K562 (cell line): ENCODE results near the gene BCL2L13. TPM values are rescaled to one million over a fixed set of nuclear protein-coding genes. Genes with fewer than 3 reads are reported as not detected.

ENCODE experiments used
- ATAC-seq: fragments of 200-7000 bp; cut with Tn5 transposase; 3 replicates; pipeline ENCODE4 v1.9.1; 2020; ENCODE audit warnings: moderate library complexity
- BruUV-seq: library from RNA; stranded (reverse); fragments of 400-500 nt; replicated peaks from 2 replicates; lab custom pipeline; 2021; lab: Mats Ljungman, UMichigan
- CTCF ChIA-PET: fragments of 300-600 bp; formaldehyde crosslinking; extraction: SDS; loops from one replicate; lab custom pipeline; 2021; ENCODE audit warnings: low intra/inter-chr PET ratio; lab: Yijun Ruan, JAX
- POLR2A ChIA-PET: fragments of 300-600, 350-650 bp; sonication (Branson Sonifier 250); formaldehyde crosslinking; extraction: SDS; loops from one replicate; lab custom pipeline; 2021; ENCODE audit warnings: antibody characterized with exemption, inconsistent platforms; lab: Yijun Ruan, JAX
- DNase-seq, 4 experiments: peaks; one replicate each; pipeline versions ENCODE4 v3.0.0 to v3.0.0-alpha.2; 2011 to 2018; ENCODE audit warnings: low spot score in 3 of 4, mixed read lengths in 3 of 4; ENCODE audit errors: extremely low read depth in 1 of 4
- FAIRE-seq: peaks from 2 replicates; lab custom pipeline; 2011; peaks lifted over from hg19 to GRCh38; lab: Jason Lieb, UNC
- H2AFZ ChIP-seq: 2 replicates; pipeline ENCODE4 v1.6.0; 2011; ENCODE audit warnings: low read depth, low read length, control low read depth, inconsistent platforms
- H3K27ac ChIP-seq: fragments of 200-600 bp; 3 replicates; pipeline ENCODE4 v1.8.0; 2011; ENCODE audit warnings: low read depth, mild to moderate bottlenecking, control low read depth, inconsistent platforms, low read length, moderate library complexity, mixed read lengths; ENCODE audit errors: extremely low read depth
- H3K27me3 ChIP-seq, 2 experiments: fragments of 300-600 bp in 1 of 2; 2 replicates in 1 of 2; 3 replicates in 1 of 2; pipeline versions ENCODE4 v1.6.0 to v1.8.0; 2011; ENCODE audit warnings: inconsistent platforms in 2 of 2, low read length in 2 of 2, mild to moderate bottlenecking in 1 of 2, mixed read lengths in 1 of 2, moderate library complexity in 1 of 2; ENCODE audit not compliant: control insufficient read depth in 2 of 2, insufficient read depth in 2 of 2
- H3K36me3 ChIP-seq: fragments of 300-600 bp; 3 replicates; pipeline ENCODE4 v1.8.0; 2011; ENCODE audit warnings: mild to moderate bottlenecking, low read length, inconsistent platforms; ENCODE audit not compliant: control insufficient read depth, insufficient read depth
- H3K4me1 ChIP-seq, 2 experiments: fragments of 200-600 bp in 1 of 2; replicated peaks in 1 of 2; 2 replicates in 1 of 2; 3 replicates in 1 of 2; pipeline versions ENCODE4 v1.5.1 to v1.8.0; 2011; ENCODE audit warnings: inconsistent platforms in 2 of 2, low read length in 2 of 2, mild to moderate bottlenecking in 1 of 2, mixed read lengths in 1 of 2, moderate library complexity in 1 of 2; ENCODE audit not compliant: control insufficient read depth in 2 of 2, insufficient read depth in 2 of 2
- H3K4me2 ChIP-seq: 2 replicates; pipeline ENCODE4 v1.6.1; 2011; ENCODE audit warnings: low read length, control low read depth, inconsistent platforms, mixed read lengths; ENCODE audit not compliant: insufficient read depth
- H3K4me3 ChIP-seq: fragments of 200-600 bp; sonication (generic), shearing (Covaris generic); 2 replicates; pipeline ENCODE4 v1.5.1; 2016; ENCODE audit warnings: control low read depth, inconsistent platforms
- H3K79me2 ChIP-seq: fragments of 200-600 bp; 3 replicates; pipeline ENCODE4 v1.8.0; 2011; ENCODE audit warnings: low read length, inconsistent platforms; ENCODE audit not compliant: control insufficient read depth, insufficient read depth
- H3K9ac ChIP-seq, 2 experiments: 2 replicates each; pipeline versions ENCODE4 v1.6.0 to v1.6.1; 2011; ENCODE audit warnings: low read depth in 2 of 2, low read length in 2 of 2, control low read depth in 1 of 2, inconsistent platforms in 1 of 2, mild to moderate bottlenecking in 1 of 2, mixed read lengths in 1 of 2; ENCODE audit not compliant: insufficient read depth in 1 of 2
- H3K9me1 ChIP-seq: one replicate; pipeline ENCODE4 v1.6.0; 2011; ENCODE audit warnings: inconsistent platforms, mild to moderate bottlenecking, low read length, moderate library complexity; ENCODE audit not compliant: control insufficient read depth, insufficient read depth
- H3K9me3 ChIP-seq: replicated peaks from 2 replicates; pipeline ENCODE4 v1.5.1; 2011; ENCODE audit warnings: low read depth, low read length, inconsistent platforms; ENCODE audit not compliant: control insufficient read depth, insufficient read depth
- H4K20me1 ChIP-seq: replicated peaks from 2 replicates; pipeline ENCODE4 v1.6.1; 2011; ENCODE audit warnings: low read length, inconsistent platforms, mixed read lengths; ENCODE audit not compliant: control insufficient read depth, insufficient read depth
- ADNP ChIP-seq: fragments of 200-800 bp; sonication (Bioruptor generic); IDR thresholded peaks from 2 replicates; pipeline ENCODE4 v1.6.1; 2016; ENCODE audit warnings: missing genetic modification characterization, missing compliant biosample characterization
- DMBX1 ChIP-seq: fragments of 250-450 bp; sonication (Bioruptor Pico); IDR thresholded peaks from 2 replicates; pipeline ENCODE4 v1.8.0; 2022; ENCODE audit warnings: inconsistent platforms, mild to moderate bottlenecking, moderate library complexity, borderline replicate concordance
- HES1 ChIP-seq: fragments of 450-650 bp; IDR thresholded peaks from 2 replicates; pipeline ENCODE4 v1.6.1; 2016; ENCODE audit warnings: low read depth, mild to moderate bottlenecking, moderate library complexity
- ILK ChIP-seq: fragments of 450-650 bp; IDR thresholded peaks from 2 replicates; pipeline ENCODE4 v1.6.1; 2016; ENCODE audit warnings: missing genetic modification characterization, low read depth, mild to moderate bottlenecking, missing compliant biosample characterization, moderate library complexity, borderline replicate concordance
- JUND ChIP-seq, 2 experiments: IDR thresholded peaks; 2 replicates in 1 of 2; 3 replicates in 1 of 2; pipeline ENCODE4 v1.6.1; 2011; ENCODE audit warnings: borderline replicate concordance in 2 of 2, low read depth in 2 of 2, low read length in 2 of 2, improper control_type of control experiment in 1 of 2, missing biosample characterization in 1 of 2, missing genetic modification characterization in 1 of 2, missing genetic modification reagents in 1 of 2
- LEF1 ChIP-seq: fragments of 450-650 bp; IDR thresholded peaks from 2 replicates; pipeline ENCODE4 v1.6.1; 2016; ENCODE audit warnings: mild to moderate bottlenecking
- SMAD4 ChIP-seq: fragments of 250-450 bp; sonication (Bioruptor Pico); conservative IDR thresholded peaks from 2 replicates; pipeline ENCODE4 v1.8.0; 2021; ENCODE audit warnings: inconsistent platforms, mild to moderate bottlenecking, moderate library complexity
- TAF9B ChIP-seq: fragments of 450-650 bp; IDR thresholded peaks from 2 replicates; pipeline ENCODE4 v1.6.1; 2018; ENCODE audit warnings: mild to moderate bottlenecking; ENCODE audit not compliant: partially characterized antibody
- TEAD1 ChIP-seq, 2 experiments: fragments of 450-650 bp in 1 of 2; sonication (generic) in 1 of 2; formaldehyde crosslinking; IDR thresholded peaks; 2 replicates each; pipeline versions ENCODE4 v1.4.0 to v1.8.0; 2020 to 2022; ENCODE audit warnings: mild to moderate bottlenecking in 2 of 2, missing genetic modification reagents in 1 of 2
- ZBTB12 ChIP-seq: fragments of 250-450 bp; sonication (Bioruptor Pico); IDR thresholded peaks from 2 replicates; pipeline ENCODE4 v1.4.0; 2020
- ZBTB26 ChIP-seq: fragments of 450-650 bp; formaldehyde crosslinking; IDR thresholded peaks from 2 replicates; pipeline ENCODE4 v1.4.0; 2022; ENCODE audit warnings: missing genetic modification characterization
- ZFP91 ChIP-seq: sonication (generic); formaldehyde crosslinking; IDR thresholded peaks from 2 replicates; pipeline ENCODE4 v1.8.0; 2022; ENCODE audit warnings: mild to moderate bottlenecking, missing genetic modification reagents
- ZNF277 ChIP-seq: fragments of 250-450 bp; sonication (Bioruptor Pico); IDR thresholded peaks from 2 replicates; pipeline ENCODE4 v1.8.0; 2022; ENCODE audit warnings: inconsistent platforms, mild to moderate bottlenecking, moderate library complexity, borderline replicate concordance
- ZNF316 ChIP-seq: fragments of 450-650 bp; IDR thresholded peaks from 2 replicates; pipeline ENCODE4 v1.6.1; 2016
- ZNF384 ChIP-seq: IDR thresholded peaks from 2 replicates; pipeline ENCODE4 v1.6.1; 2012; ENCODE audit warnings: low read depth, low read length, improper control_type of control experiment
- ZNF695 ChIP-seq: fragments of 450-650 bp; formaldehyde crosslinking; IDR thresholded peaks from 2 replicates; pipeline ENCODE4 v1.4.0; 2020; ENCODE audit warnings: mild to moderate bottlenecking, moderate library complexity
- WGBS: fragments of 100-300 bp; shearing (Covaris generic); methylation state at CpG from one replicate; pipeline ENCODE4 v1.1.6; 2016; ENCODE audit warnings: low coverage, mixed read lengths; ENCODE audit not compliant: insufficient coverage; ENCODE audit errors: missing lambda C conversion rate; 5-methylcytosine and 5-hydroxymethylcytosine counted together
- in situ Hi-C: fragments of 300-500 bp; cut with MboI; formaldehyde crosslinking; loops from 4 replicates; pipeline ENCODE4 v1.15.0; 2018; ENCODE audit warnings: inconsistent platforms, mixed read lengths
- intact Hi-C: fragments of 100-400 bp; cut with micrococcal nuclease; formaldehyde crosslinking; loops from 2 replicates; pipeline ENCODE4 v1.14.2; 2022
- polyA plus RNA-seq, 8 experiments: library from polyadenylated mRNA; depleted of rRNA in 4 of 8; stranded (reverse) in 5 of 8; unstranded in 3 of 8; fragments of >200 nt; fragmentation: Nextera tagmentation in 2 of 8; fragmentation: Illumina TruSeq in 1 of 8; extraction: Ambion mirVana in 2 of 8; extraction: Trizol in 1 of 8; gene quantifications; 2 replicates each; pipeline versions ENCODE4 v1.2.1 to v1.2.3, GENCODE V29; 2011 to 2014; ENCODE audit warnings: inconsistent platforms in 1 of 8, missing spikeins in 1 of 8
- total RNA-seq, 7 experiments: library from RNA; depleted of rRNA in 6 of 7; stranded (reverse); fragments of >200 nt in 6 of 7; fragmentation: Illumina TruSeq in 2 of 7; extraction: Trizol in 2 of 7; gene quantifications; 2 replicates each; pipeline versions ENCODE4 v1.2.1 to v1.2.3, GENCODE V29; 2011 to 2021; ENCODE audit warnings: low replicate concordance in 1 of 7

The BCL2L13 gene
- total and polyA plus RNA-seq, 9 of the 15 experiments (the other 6 are each of a cell fraction or from before 2014, with no cell fraction given), result 41.5 to 63.4 (median 56.5) TPM

- Histone ChIP-seq H4K20me1 (no peaks in the 10 kb centered on the region), H3K9ac (peak overlapping the region in 1 of 2 experiments; percentile 47; a peak in 3 of 4 replicates), H3K27me3 (no peaks in the 10 kb centered on the region), H3K9me1 (no peaks in the 10 kb centered on the region), H3K27ac (peak overlapping the region; percentile 71; the same call in 2 of the 3 replicates), H3K9me3 (no peaks in the 10 kb centered on the region), H2AFZ (no peak overlapping the region), H3K79me2 (peaks cover 61% of the 10 kb centered on the region), H3K4me2 (no peak overlapping the region), H3K36me3 (peaks cover 17% of the 10 kb centered on the region; the same call in 1 of the 3 replicates), H3K4me3 (no peak overlapping the region), H3K4me1 (peaks cover 9 to 26% of the 10 kb centered on the region in 2 experiments; a peak in 4 of 5 replicates)
- ChIA-PET POLR2A (interaction anchor here (1.0 to 3.3 kb wide), 3 partner anchors 19 to 34 kb away, joined by 3 to 15 read pairs (median 3); partner anchors contain the start of gene BCL2L13), CTCF (no interaction called here)
- WGBS, result 82% methylated on average over 7 of the region's 7 CpGs
- DNase-seq (no peak), ATAC-seq (no peak), FAIRE-seq (no peak)
- no TSS peak for BruUV-seq
- in situ Hi-C loops, result no loop called here
- intact Hi-C loops, result no loop called here
- TF ChIP-seq ILK (tag) (no peak), ZNF316 (no peak), ZBTB26 (CRISPR knock-in tag) (0 out of 2 replicates have a peak, but pooled peaks have one; percentile 35), TAF9B (peak; percentile 15), ADNP (tag) (peak; percentile 61), JUND (IDR thresholded peaks at IDR 0.05; ENCODE audit: borderline replicate concordance, low read depth, low read length) (no peak), JUND (tag; IDR thresholded peaks at IDR 0.05; ENCODE audit: borderline replicate concordance, low read depth, low read length) (no peak), ZNF695 (CRISPR knock-in tag) (no peak), ZNF277 (no peak), ZNF384 (no peak), SMAD4 (CRISPR knock-in tag) (peak; percentile 61; the same call in 1 of the 2 replicates), TEAD1 (CRISPR knock-in tag; IDR thresholded peaks at IDR 0.05) (no peak), ZBTB12 (CRISPR knock-in tag) (no peak), DMBX1 (0 out of 2 replicates have a peak, but pooled peaks have one; percentile 40), ZFP91 (CRISPR knock-in tag) (no peak), HES1 (no peak), LEF1 (0 out of 2 replicates have a peak, but pooled peaks have one; percentile 15)
These were observed 35.6 kb downstream of the BCL2L13 start for GRCh38 chr22:17674152-17674551.
